Suprapubic skin (tissue), 2 donors: ENCODE results near the gene DCLRE1B.

Source experiments
- EP300 ChIP-seq: sonication (generic); formaldehyde crosslinking; IDR thresholded peaks from one replicate; pipeline ENCODE4 v1.6.1; 2017; ENCODE audit warnings: antibody characterized with exemption
- POLR2A ChIP-seq, 2 donors: fragments of 450-650 bp; IDR thresholded peaks; one replicate each; pipeline ENCODE4 v1.6.1; 2017; ENCODE audit warnings: antibody characterized with exemption in 2 of 2, mild to moderate bottlenecking in 2 of 2, moderate library complexity in 2 of 2

GRCh38 chr1:113861641-113862040 lies 43.5 kb upstream of the DCLRE1B start:
- TF ChIP-seq EP300 (no peak), POLR2A (IDR thresholded peaks at IDR 0.05) (no peak)
